Mesodermal cell (in vitro differentiated cells): ENCODE results near the gene PRDM16.
A peak's percentile ranks its signal among the peaks of the same experiment; 100 is the strongest.

Experiments used
- H3K27ac ChIP-seq: 2 replicates; pipeline ENCODE4 v1.7.0; 2013; ENCODE audit warnings: mild to moderate bottlenecking, low read depth, low read length, moderate library complexity; ENCODE audit not compliant: severe bottlenecking
- H3K36me3 ChIP-seq: 2 replicates; pipeline ENCODE4 v1.7.1; 2013; ENCODE audit warnings: mild to moderate bottlenecking, low read length, moderate library complexity; ENCODE audit not compliant: control insufficient read depth, insufficient read depth
- H3K4me1 ChIP-seq: one replicate; pipeline ENCODE4 v1.7.1; 2013; ENCODE audit warnings: mild to moderate bottlenecking, low read length; ENCODE audit not compliant: insufficient read depth, control insufficient read depth, poor library complexity, severe bottlenecking
- H3K4me3 ChIP-seq: 2 replicates; pipeline ENCODE4 v1.7.0; 2013; ENCODE audit warnings: low read length, control low read depth, mild to moderate bottlenecking; ENCODE audit not compliant: insufficient read depth, poor library complexity, severe bottlenecking; ENCODE audit errors: extremely low read depth
- H3K9me3 ChIP-seq: 2 replicates; pipeline ENCODE4 v1.7.1; 2013; ENCODE audit warnings: mild to moderate bottlenecking, low read length, moderate library complexity; ENCODE audit not compliant: control insufficient read depth
- WGBS, 2 experiments: methylation state at CpG; one replicate each; pipeline ENCODE4 v1.1.5; 2013; ENCODE audit warnings: missing lambda C conversion rate in 2 of 2; ENCODE audit not compliant: insufficient coverage in 2 of 2; 5-methylcytosine and 5-hydroxymethylcytosine counted together

The PRDM16 gene

GRCh38 chr1:3436901-3437300 lies 367.9 kb downstream of the PRDM16 start:
- H3K4me1 ChIP-seq: no peaks in the 10 kb centered on the region

GRCh38 chr1:3438661-3439180 lies 369.7 kb downstream of the PRDM16 start:
- H3K27ac ChIP-seq: no peak overlapping the region
- no peaks in the 10 kb centered on the region for H3K9me3 ChIP-seq
- H3K36me3 ChIP-seq: no peaks in the 10 kb centered on the region
- no peaks in the 10 kb centered on the region for H3K4me1 ChIP-seq
- no peak overlapping the region for H3K4me3 ChIP-seq
- WGBS, 2 experiments: 76 to 100% methylated on average over 1 to 3 of the region's 9 CpGs

More at GRCh38 chr1:3436901-3437300, 367.9 kb downstream of the PRDM16 start:
- 88 to 95% methylated on average over 7 to 13 of the region's 14 CpGs for WGBS, 2 experiments
- H3K4me3 ChIP-seq: no peak overlapping the region
- H3K27ac ChIP-seq: no peak overlapping the region
- H3K36me3 ChIP-seq: no peaks in the 10 kb centered on the region
- H3K9me3 ChIP-seq: no peaks in the 10 kb centered on the region

GRCh38 chr1:3439346-3440299 lies 370.6 kb downstream of the PRDM16 start:
- H3K4me3 ChIP-seq: no peak overlapping the region
- WGBS, 2 experiments: 78 to 79% methylated on average over 17 to 20 of the region's 27 CpGs

GRCh38 chr1:3440300-3440681 lies 371.3 kb downstream of the PRDM16 start:
- Histone ChIP-seq H3K36me3 (no peaks in the 10 kb centered on the region), H3K9me3 (no peaks in the 10 kb centered on the region), H3K27ac (peak overlapping the region; percentile 29), H3K4me3 (no peak overlapping the region), H3K4me1 (no peaks in the 10 kb centered on the region)
- 61 to 87% methylated on average over 5 of the region's 10 CpGs for WGBS, 2 experiments

More at GRCh38 chr1:3439346-3440299, 370.6 kb downstream of the PRDM16 start:
- Histone ChIP-seq H3K4me1 (no peaks in the 10 kb centered on the region), H3K9me3 (no peaks in the 10 kb centered on the region), H3K27ac (no peak overlapping the region), H3K36me3 (no peaks in the 10 kb centered on the region)

GRCh38 chr1:3440711-3441409 lies 371.9 kb downstream of the PRDM16 start:
- 83 to 92% methylated on average over 19 of the region's 20 CpGs for WGBS, 2 experiments
- Histone ChIP-seq H3K4me3 (no peak overlapping the region), H3K4me1 (no peaks in the 10 kb centered on the region), H3K36me3 (no peaks in the 10 kb centered on the region), H3K9me3 (no peaks in the 10 kb centered on the region), H3K27ac (peak overlapping the region; percentile 29)

- WGBS, 2 experiments: 84 to 92% methylated on average over 5 to 6 of the region's 8 CpGs
- H3K4me3 ChIP-seq: no peak overlapping the region
- no peaks in the 10 kb centered on the region for H3K36me3 ChIP-seq
- no peaks in the 10 kb centered on the region for H3K4me1 ChIP-seq
- peak overlapping the region; percentile 69 for H3K27ac ChIP-seq
- H3K9me3 ChIP-seq: no peaks in the 10 kb centered on the region
Measured at GRCh38 chr1:3441410-3441847, 372.4 kb downstream of the PRDM16 start.

- H3K36me3 ChIP-seq: no peaks in the 10 kb centered on the region
- 92 to 98% methylated on average over 5 to 7 of the region's 8 CpGs for WGBS, 2 experiments
- no peak overlapping the region for H3K4me3 ChIP-seq
- no peaks in the 10 kb centered on the region for H3K4me1 ChIP-seq
- no peaks in the 10 kb centered on the region for H3K9me3 ChIP-seq
- peak overlapping the region; percentile 69 for H3K27ac ChIP-seq
Measured at GRCh38 chr1:3441880-3442279, 372.9 kb downstream of the PRDM16 start.

GRCh38 chr1:3442331-3442730 lies 373.3 kb downstream of the PRDM16 start:
- Histone ChIP-seq H3K27ac (peak overlapping the region; percentile 69), H3K36me3 (no peaks in the 10 kb centered on the region), H3K4me3 (no peak overlapping the region), H3K4me1 (no peaks in the 10 kb centered on the region), H3K9me3 (no peaks in the 10 kb centered on the region)
- WGBS, 2 experiments: 93 to 95% methylated on average over 8 to 12 of the region's 13 CpGs

GRCh38 chr1:3442901-3443300 lies 373.9 kb downstream of the PRDM16 start:
- Histone ChIP-seq H3K4me1 (no peaks in the 10 kb centered on the region), H3K4me3 (no peak overlapping the region), H3K36me3 (no peaks in the 10 kb centered on the region), H3K9me3 (no peaks in the 10 kb centered on the region), H3K27ac (no peak overlapping the region)
- 92 to 95% methylated on average over 12 of the region's 12 CpGs for WGBS, 2 experiments

- Histone ChIP-seq H3K36me3 (no peaks in the 10 kb centered on the region), H3K4me1 (no peaks in the 10 kb centered on the region), H3K9me3 (no peaks in the 10 kb centered on the region), H3K27ac (no peak overlapping the region), H3K4me3 (no peak overlapping the region)
- 89 to 91% methylated on average over 6 to 7 of the region's 7 CpGs for WGBS, 2 experiments
Measured at GRCh38 chr1:3443807-3444206, 374.8 kb downstream of the PRDM16 start.
